ENCODE results near the gene KL. TPM values are rescaled to one million over a fixed set of nuclear protein-coding genes. Genes with fewer than 3 reads are reported as not detected.

The KL gene
- total and polyA plus RNA-seq, 2 of the 8 experiments (the other 6 are each of a cell fraction or from before 2014, with no cell fraction given): 0.02 TPM; not detected in 1

- DNase-seq (ENCODE audit: low read depth in 1 of 2, low spot score in 2 of 2) (no peak), FAIRE-seq (no peak)
- Histone ChIP-seq H2AFZ (ENCODE audit: low read length) (no peak overlapping the region), H3K56ac (replicated peaks; ENCODE audit: insufficient read length, low read depth, low read length) (no peak overlapping the region), H3K27me3 (replicated peaks in 1 of 4; ENCODE audit: control insufficient read depth in 3 of 4, extremely low read depth in 1 of 4, insufficient read depth in 3 of 4, low read length in 3 of 4) (no peaks in the 10 kb centered on the region), H2BK15ac (ENCODE audit: low read length) (no peak overlapping the region), H3K18ac (ENCODE audit: extremely low read depth, low read length) (no peak overlapping the region), H2BK20ac (ENCODE audit: low read length) (no peak overlapping the region), H3K4me1 (replicated peaks in 1 of 4; ENCODE audit: control insufficient read depth in 3 of 4, insufficient read depth in 4 of 4, low read length in 3 of 4) (peaks cover 0 to 8% (median 5%) of the 10 kb centered on the region in 4 experiments; a peak in 4 of 7 replicates), H4K8ac (ENCODE audit: extremely low read depth, insufficient read depth, low read length) (no peak overlapping the region), H2AK5ac (ENCODE audit: low read depth, low read length) (no peak overlapping the region), H3K23me2 (ENCODE audit: low read depth, low read length) (no peaks in the 10 kb centered on the region), H3K27ac (ENCODE audit: low read depth, low read length) (no peak overlapping the region), H2BK5ac (ENCODE audit: low read depth, low read length) (no peak overlapping the region), H4K20me1 (replicated peaks in 1 of 2; ENCODE audit: control insufficient read depth in 1 of 2, insufficient read depth in 2 of 2, low read length in 2 of 2) (no peaks in the 10 kb centered on the region), H3K79me2 (ENCODE audit: control insufficient read depth in 1 of 2, insufficient read depth in 2 of 2, low read length in 2 of 2) (no peaks in the 10 kb centered on the region), H4K5ac (ENCODE audit: insufficient read length, low read depth, low read length) (no peak overlapping the region), H2BK12ac (ENCODE audit: low read depth, low read length) (no peak overlapping the region), H3K23ac (ENCODE audit: insufficient read length) (no peak overlapping the region), H4K91ac (replicated peaks; ENCODE audit: insufficient read length, low read length) (no peak overlapping the region), H3K9me3 (ENCODE audit: insufficient read depth in 2 of 2, low read depth in 1 of 2, low read length in 1 of 2) (no peaks in the 10 kb centered on the region), H3K14ac (ENCODE audit: insufficient read length) (no peak overlapping the region), H3K4me3 (ENCODE audit: extremely low read depth in 1 of 4, insufficient read depth in 2 of 4, low read depth in 3 of 4, low read length in 4 of 4) (no peak overlapping the region), H3K79me1 (ENCODE audit: low read depth, low read length) (no peaks in the 10 kb centered on the region), H3K9ac (replicated peaks in 1 of 4; ENCODE audit: extremely low read depth in 1 of 4, low read depth in 3 of 4, low read length in 3 of 4) (no peak overlapping the region), H3K4ac (replicated peaks; ENCODE audit: insufficient read length, low read depth, low read length) (no peak overlapping the region), H3K36me3 (ENCODE audit: control insufficient read depth in 2 of 4, insufficient read depth in 4 of 4, low read length in 3 of 4) (no peaks in the 10 kb centered on the region), H2BK120ac (replicated peaks; ENCODE audit: low read depth, low read length) (no peak overlapping the region), H3K4me2 (ENCODE audit: insufficient read depth in 1 of 2, low read depth in 2 of 2, low read length in 2 of 2) (no peak overlapping the region)
- ChIA-PET CTCF (ENCODE audit: partially characterized antibody) (interaction anchor here (0.5 to 0.6 kb wide), 2 partner anchors 69 to 412 kb away, joined by 3 read pairs; no protein-coding TSS in a partner anchor), POLR2A (ENCODE audit: partially characterized antibody) (no interaction called here)
- 94% methylated on average over 3 of the region's 3 CpGs; no CpG with 5 or more reads in 1 of the 2 experiments for WGBS, 2 experiments (ENCODE audit: extremely low coverage in 1 of 2, insufficient coverage in 1 of 2, insufficient read length in 1 of 2, insufficient replicate concordance in 2 of 2, low coverage in 1 of 2, low lambda C conversion rate in 2 of 2, missing lambda C conversion rate in 1 of 2)
- no peak for TF ChIP-seq TEAD4 (IDR thresholded peaks at IDR 0.05; ENCODE audit: low read depth, low read length)
- TF ChIP-seq RAD21 (IDR thresholded peaks at IDR 0.05 in 1 of 2, conservative IDR thresholded peaks at IDR 0.05 in 1 of 2; ENCODE audit: low read depth in 2 of 2, low read length in 2 of 2): no peak
- no peak for TF ChIP-seq SP1 (IDR thresholded peaks at IDR 0.05; ENCODE audit: low read depth, low read length)
- TF ChIP-seq EZH2 (IDR thresholded peaks at IDR 0.05; ENCODE audit: low read depth, low read length, severe bottlenecking): no peak
- TF ChIP-seq KDM5A (IDR thresholded peaks at IDR 0.05; ENCODE audit: low read length): no peak
- no peak for TF ChIP-seq GABPA (IDR thresholded peaks at IDR 0.05; ENCODE audit: borderline replicate concordance, insufficient read depth, low read length)
- no peak for TF ChIP-seq SUZ12 (IDR thresholded peaks at IDR 0.05; ENCODE audit: low read length)
- no peak for TF ChIP-seq NANOG (IDR thresholded peaks at IDR 0.05; ENCODE audit: insufficient read depth, low read depth, low read length, poor library complexity, severe bottlenecking)
- TF ChIP-seq RBBP5 (IDR thresholded peaks at IDR 0.05; ENCODE audit: borderline replicate concordance, low read depth, low read length): no peak
- TF ChIP-seq CTCF (IDR thresholded peaks at IDR 0.05; ENCODE audit: control extremely low read depth in 1 of 3, insufficient read depth in 1 of 3, low read depth in 1 of 3, low read length in 3 of 3): no peak
- TF ChIP-seq JUN (IDR thresholded peaks at IDR 0.05; ENCODE audit: low read depth, low read length): no peak
These were observed 73.1 kb downstream of the KL start for GRCh38 chr13:33089311-33089710.
